Esophagus squamous epithelium (tissue), 5 donors: ENCODE results near the gene ATP9B. TPM values are rescaled to one million over a fixed set of nuclear protein-coding genes. Genes with fewer than 3 reads are reported as not detected.

ENCODE experiments used
- DNase-seq: peaks from one replicate; lab custom pipeline; 2025; lab: John Stamatoyannopoulos, UW
- H3K27ac ChIP-seq, 4 donors: fragments of 200-600 bp; sonication (generic); one replicate each; pipeline ENCODE4 v1.5.1; 2016 to 2019; ENCODE audit warnings: mild to moderate bottlenecking in 1 of 4
- H3K27me3 ChIP-seq, 4 donors: fragments of 200-600 bp; sonication (generic); 1 replicate in 3 of 4; 2 replicates in 1 of 4; pipeline versions ENCODE4 v1.5.1 to v1.6.0; 2017 to 2021; ENCODE audit warnings: antibody characterized with exemption in 1 of 4
- H3K36me3 ChIP-seq, 3 donors: fragments of 200-600 bp; sonication (generic); one replicate each; pipeline ENCODE4 v1.5.1; 2016 to 2019
- H3K4me1 ChIP-seq, 3 donors: fragments of 200-600 bp; sonication (generic); one replicate each; pipeline ENCODE4 v1.5.1; 2017 to 2019
- H3K4me3 ChIP-seq, 4 donors: fragments of 200-600 bp; sonication (generic); 1 replicate in 3 of 4; 2 replicates in 1 of 4; pipeline ENCODE4 v1.5.1; 2016 to 2019; ENCODE audit warnings: mild to moderate bottlenecking in 2 of 4, moderate library complexity in 1 of 4
- H3K9me3 ChIP-seq, 3 donors: fragments of 200-600 bp; sonication (generic); one replicate each; pipeline ENCODE4 v1.5.1; 2016 to 2019
- CTCF ChIP-seq, 6 experiments: fragments of 450-650 bp in 4 of 6; fragments of 200-600 bp in 2 of 6; sonication (generic) in 2 of 6; IDR thresholded peaks; one replicate each; pipeline ENCODE4 v1.5.1; 2016 to 2019; ENCODE audit warnings: antibody characterized with exemption in 6 of 6, mild to moderate bottlenecking in 4 of 6, moderate library complexity in 4 of 6
- POLR2A ChIP-seq, 4 donors: fragments of 450-650 bp; IDR thresholded peaks; one replicate each; pipeline ENCODE4 v1.6.1; 2017; ENCODE audit warnings: antibody characterized with exemption in 4 of 4, mild to moderate bottlenecking in 4 of 4, moderate library complexity in 3 of 4
- WGBS, 2 donors: methylation state at CpG; one replicate each; pipeline ENCODE4 v1.1.5; 2018; 5-methylcytosine and 5-hydroxymethylcytosine counted together
- intact Hi-C: fragments of 100-400 bp; cut with DNase I; formaldehyde crosslinking; loops from one replicate; pipeline ENCODE4 v1.15.0; 2022
- total RNA-seq, 4 donors: library from RNA; depleted of rRNA; stranded (reverse); fragments of >200 nt; gene quantifications; one replicate each; pipeline ENCODE4 v1.1.0, GENCODE V29; 2016
- donor health status: DM: yes; HTN: yes; CAD: no.

ATP9B gene
- total RNA-seq, 4 donors from 2014 or later = 12.9 to 46.7 (median 22.0) TPM

GRCh38 chr18:79426376-79427300, 357.4 kb downstream of the ATP9B start:
- no peaks in the 10 kb centered on the region for H3K9me3 ChIP-seq
- 87 to 91% methylated on average over 9 to 12 of the region's 37 CpGs for WGBS, 2 donors
- H3K36me3 ChIP-seq = peaks cover 0 to 2% (median 0%) of the 10 kb centered on the region in 3 donors
- no peak overlapping the region for H3K4me3 ChIP-seq
- TF ChIP-seq POLR2A (IDR thresholded peaks at IDR 0.05) = no peak
- no peak for TF ChIP-seq CTCF (IDR thresholded peaks at IDR 0.05)
- H3K27me3 ChIP-seq = no peaks in the 10 kb centered on the region
- peaks cover 4 to 30% (median 7%) of the 10 kb centered on the region in 3 donors for H3K4me1 ChIP-seq
- DNase-seq = no peak
- H3K27ac ChIP-seq = no peak overlapping the region
- intact Hi-C loops = no loop called here

- Histone ChIP-seq H3K4me3 (no peak overlapping the region), H3K4me1 (peaks cover 0 to 21% (median 4%) of the 10 kb centered on the region in 3 donors), H3K9me3 (no peaks in the 10 kb centered on the region), H3K36me3 (no peaks in the 10 kb centered on the region), H3K27ac (no peak overlapping the region), H3K27me3 (no peaks in the 10 kb centered on the region)
- 71 to 97% methylated on average over 3 to 6 of the region's 29 CpGs for WGBS, 2 donors
- no peak for DNase-seq
- TF ChIP-seq CTCF (IDR thresholded peaks at IDR 0.05) = no peak
- TF ChIP-seq POLR2A (IDR thresholded peaks at IDR 0.05) = no peak
- intact Hi-C loops = no loop called here
Observed at GRCh38 chr18:79427368-79428225, 358.4 kb downstream of the ATP9B start.

Other genes starting within 250 kb of the ATP9B start
- not detected for gene SALL3, start 89.6 kb upstream of the ATP9B start, total RNA-seq